Body of pancreas (tissue), 4 donors: ENCODE results near the gene PIGH.
"Not testable (repeated sequence)": the region's sequence is repeated elsewhere in the genome, so short reads cannot be mapped to it uniquely, and the experiment has no call there.

Experiments
- POLR2A ChIP-seq, 3 donors: fragments of 450-650 bp; IDR thresholded peaks; one replicate each; pipeline ENCODE4 v1.6.1; 2016; ENCODE audit warnings: antibody characterized with exemption in 3 of 3, mild to moderate bottlenecking in 2 of 3
- TF ChIP-seq, protein P1 (sequence below), 7 experiments: fragments of 450-650 bp in 4 of 7; fragments of 200-600 bp in 3 of 7; sonication (generic) in 3 of 7; IDR thresholded peaks; one replicate each; pipeline ENCODE4 v1.5.1; 2016 to 2019; ENCODE audit warnings: antibody characterized with exemption in 7 of 7

DNA sequence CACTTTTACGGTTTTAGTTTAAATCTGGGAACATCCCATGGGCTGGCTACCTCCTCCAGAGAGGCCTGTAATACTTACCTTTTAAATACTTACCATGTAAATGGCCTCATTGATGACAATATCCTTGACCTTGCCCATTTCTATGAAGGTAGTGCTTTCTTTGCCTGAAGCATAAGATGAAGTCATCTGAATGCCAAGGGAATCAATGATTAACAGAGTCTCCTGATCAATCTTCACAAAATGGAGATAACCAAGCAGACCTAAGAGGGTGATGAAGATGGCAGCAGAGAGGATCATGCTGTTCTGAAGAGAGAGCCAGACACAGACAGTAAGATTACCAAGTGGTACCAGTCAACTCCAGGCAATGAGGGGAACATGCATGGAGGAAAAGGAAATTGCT, 6.4 kb downstream of the PIGH start:
- TF ChIP-seq, protein P1, sequence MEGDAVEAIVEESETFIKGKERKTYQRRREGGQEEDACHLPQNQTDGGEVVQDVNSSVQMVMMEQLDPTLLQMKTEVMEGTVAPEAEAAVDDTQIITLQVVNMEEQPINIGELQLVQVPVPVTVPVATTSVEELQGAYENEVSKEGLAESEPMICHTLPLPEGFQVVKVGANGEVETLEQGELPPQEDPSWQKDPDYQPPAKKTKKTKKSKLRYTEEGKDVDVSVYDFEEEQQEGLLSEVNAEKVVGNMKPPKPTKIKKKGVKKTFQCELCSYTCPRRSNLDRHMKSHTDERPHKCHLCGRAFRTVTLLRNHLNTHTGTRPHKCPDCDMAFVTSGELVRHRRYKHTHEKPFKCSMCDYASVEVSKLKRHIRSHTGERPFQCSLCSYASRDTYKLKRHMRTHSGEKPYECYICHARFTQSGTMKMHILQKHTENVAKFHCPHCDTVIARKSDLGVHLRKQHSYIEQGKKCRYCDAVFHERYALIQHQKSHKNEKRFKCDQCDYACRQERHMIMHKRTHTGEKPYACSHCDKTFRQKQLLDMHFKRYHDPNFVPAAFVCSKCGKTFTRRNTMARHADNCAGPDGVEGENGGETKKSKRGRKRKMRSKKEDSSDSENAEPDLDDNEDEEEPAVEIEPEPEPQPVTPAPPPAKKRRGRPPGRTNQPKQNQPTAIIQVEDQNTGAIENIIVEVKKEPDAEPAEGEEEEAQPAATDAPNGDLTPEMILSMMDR (IDR thresholded peaks at IDR 0.05): not testable (repeated sequence)
- TF ChIP-seq POLR2A (IDR thresholded peaks at IDR 0.05): not testable (repeated sequence)
